ENCODE measurements around the gene LCN6. TPM values are rescaled to one million over a fixed set of nuclear protein-coding genes. Genes with fewer than 3 reads are reported as not detected.
"Not testable (repeated sequence)": the region's sequence is repeated elsewhere in the genome, so short reads cannot be mapped to it uniquely, and the experiment has no call there.

LCN6 gene, protein sequence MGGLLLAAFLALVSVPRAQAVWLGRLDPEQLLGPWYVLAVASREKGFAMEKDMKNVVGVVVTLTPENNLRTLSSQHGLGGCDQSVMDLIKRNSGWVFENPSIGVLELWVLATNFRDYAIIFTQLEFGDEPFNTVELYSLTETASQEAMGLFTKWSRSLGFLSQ
- total RNA-seq (2016; rRNA removed; fragmentation: Illumina TruSeq; extraction: Trizol) (not detected in 2 replicates), polyA plus RNA-seq (2011; rRNA removed) (not detected in 2 replicates), polyA minus RNA-seq (2011; rRNA and poly(A)+ RNA removed; ENCODE audit: low replicate concordance) (not detected in 2 replicates), Bru-seq, nascent RNA (not detected), BruChase-seq, experiment 1, labeled RNA remaining after a 6-hour chase (percentile 22 among the genes with signal in this experiment), BruChase-seq, experiment 2, labeled RNA remaining after a 2-hour chase (not detected)
- not detected in 2 replicates for total RNA-seq (2016; cell fraction: cytosol; rRNA removed; fragmentation: Illumina TruSeq; extraction: Trizol; ENCODE audit: low read depth)
- total RNA-seq (2016; cell fraction: insoluble cytoplasmic fraction; rRNA removed; fragmentation: Illumina TruSeq; extraction: Trizol): not detected in 2 replicates
- not detected in 2 replicates for total RNA-seq (2016; cell fraction: membrane; rRNA removed; fragmentation: Illumina TruSeq; extraction: Trizol)
- not detected in 2 replicates for total RNA-seq (2016; cell fraction: nucleus; rRNA removed; fragmentation: Illumina TruSeq; extraction: Trizol)
- polyA plus RNA-seq (2011; cell fraction: cytosol; rRNA removed): not detected in 2 replicates
- polyA plus RNA-seq (2011; cell fraction: nucleus; rRNA removed): not detected in 2 replicates
- polyA plus RNA-seq (2012): not detected in 2 replicates
- not detected in 2 replicates for polyA plus RNA-seq (2016; cell fraction: cytosol; fragmentation: Illumina TruSeq; extraction: Trizol; ENCODE audit: low read depth)
- polyA plus RNA-seq (2016; cell fraction: insoluble cytoplasmic fraction; fragmentation: Illumina TruSeq; extraction: Trizol; ENCODE audit: low read depth): not detected in 2 replicates
- polyA plus RNA-seq (2016; cell fraction: membrane; fragmentation: Illumina TruSeq; extraction: Trizol; ENCODE audit: low read depth): not detected in 2 replicates
- not detected in 2 replicates for polyA plus RNA-seq (2016; cell fraction: nucleus; fragmentation: Illumina TruSeq; extraction: Trizol; ENCODE audit: insufficient read depth, low read depth)
- polyA minus RNA-seq (2011; cell fraction: cytosol; rRNA and poly(A)+ RNA removed): not detected in 2 replicates
- polyA minus RNA-seq (2011; cell fraction: nucleus; rRNA and poly(A)+ RNA removed): not detected in 2 replicates
- long read RNA-seq, experiment 1: 0 reads
- long read RNA-seq, experiment 2: 0 reads

DNA sequence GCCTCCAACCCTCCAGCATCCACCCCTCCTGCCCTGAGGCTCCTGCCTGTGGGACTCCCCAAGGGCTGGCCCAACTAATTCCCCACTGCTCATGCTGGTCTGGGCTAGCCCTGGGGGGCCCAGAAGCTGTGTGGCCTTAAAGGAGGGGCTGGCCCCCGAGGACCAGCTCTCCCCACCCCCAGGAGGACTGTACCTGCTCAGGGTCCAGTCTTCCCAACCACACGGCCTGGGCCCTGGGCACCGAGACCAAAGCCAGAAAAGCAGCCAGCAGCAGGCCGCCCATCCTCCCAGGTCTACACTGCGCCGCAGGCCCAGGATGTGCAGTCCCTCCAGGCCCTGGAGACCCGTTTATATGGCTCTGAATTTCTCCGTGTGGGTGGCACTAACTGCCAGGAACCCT lies at the start of gene LCN6:
TSS of gene LCN6 (minus strand) at position 325 of the 400 bp plus-strand sequence. CDS start at position 283, 42 bp downstream.
- peaks cover 24 to 66% of the 10 kb centered on the region in 2 experiments; a peak in 4 of 5 replicates for H3K27me3 ChIP-seq (ENCODE audit: control insufficient read depth in 1 of 2, insufficient read depth in 2 of 2, low read length in 2 of 2)
- TF ChIP-seq ZNF136 (CRISPR knock-in tag; IDR thresholded peaks at IDR 0.05; ENCODE audit: low read depth): no peak
- in situ Hi-C loops (cut with HindIII; ENCODE audit: extremely low pct_ligation_motif_present, low pct_unique_long_range_greater_than_20kb) (no loop called here), intact Hi-C loops (cut with micrococcal nuclease; ENCODE audit: unreplicated experiment) (no loop called here)
- FAIRE-seq: no peak
- H3K36me3 ChIP-seq (replicated peaks in 1 of 2; ENCODE audit: control insufficient read depth in 1 of 2, insufficient read depth in 2 of 2, low read length in 2 of 2): no peaks in the 10 kb centered on the region
- no peak within 1 kb of the TSS for H3K9ac ChIP-seq (ENCODE audit: insufficient read depth, low read depth, low read length)
- H4K20me1 ChIP-seq (ENCODE audit: insufficient read depth, low read length): no peaks in the 10 kb centered on the region
- no peak for DNase-seq (ENCODE audit: low spot score)
- H3K4me1 ChIP-seq (ENCODE audit: insufficient read depth, low read length): no peaks in the 10 kb centered on the region
- BruUV-seq (replicated peaks): no TSS peak
- H3K79me2 ChIP-seq (ENCODE audit: insufficient read depth, low read length): no peaks in the 10 kb centered on the region
- no peak within 1 kb of the TSS for H3K4me3 ChIP-seq (replicated peaks in 1 of 3; ENCODE audit: insufficient read depth in 1 of 3, low read depth in 2 of 3, low read length in 3 of 3)
- peaks cover 15% of the 10 kb centered on the region for H3K9me3 ChIP-seq (ENCODE audit: low read length)
- H2AFZ ChIP-seq (ENCODE audit: low read length): no peak within 1 kb of the TSS
- ATAC-seq: no peak
- H3K4me2 ChIP-seq (ENCODE audit: low read depth, low read length): no peak within 1 kb of the TSS
- CTCF ChIA-PET (ENCODE audit: low intra/inter-chr PET ratio, low total read pairs): no interaction called here
- no peak within 1 kb of the TSS for H3K27ac ChIP-seq (ENCODE audit: extremely low read length, insufficient read depth, low read length)
- WGBS (ENCODE audit: low lambda C conversion rate): 52% methylated on average over 5 of the region's 8 CpGs
- POLR2A ChIA-PET: no interaction called here

DNA sequence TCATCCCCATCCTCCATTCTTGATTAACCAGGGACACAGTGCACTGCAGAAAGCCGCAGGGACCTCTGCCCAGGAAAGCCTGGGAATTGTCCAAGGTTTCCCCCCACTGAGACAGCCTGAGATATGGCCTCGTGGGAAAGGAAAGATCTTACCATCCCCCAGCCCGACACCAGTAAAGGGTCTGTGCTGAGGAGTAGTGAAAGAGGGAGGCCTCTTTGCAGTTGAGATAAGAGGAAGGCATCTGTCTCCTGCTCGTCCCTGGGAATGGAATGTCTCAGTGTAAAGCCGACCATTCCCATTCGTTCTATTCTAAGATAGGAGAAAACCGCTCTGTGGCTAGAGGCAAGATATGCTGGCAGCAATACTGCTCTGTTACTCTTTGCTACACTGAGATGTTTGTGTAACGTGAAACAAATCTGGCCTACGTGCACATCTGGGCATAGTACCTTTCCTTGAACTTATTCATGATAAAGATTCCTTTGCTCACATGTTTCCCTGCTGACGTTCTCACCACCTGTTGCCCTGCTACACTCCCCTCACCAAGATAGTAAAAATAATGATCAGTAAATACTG lies 48.5 kb upstream of the LCN6 start:
- H3K9me3 ChIP-seq (ENCODE audit: low read length); H3K9ac ChIP-seq (ENCODE audit: insufficient read depth, low read depth, low read length); in situ Hi-C loops (cut with HindIII; ENCODE audit: extremely low pct_ligation_motif_present, low pct_unique_long_range_greater_than_20kb); CTCF ChIA-PET (ENCODE audit: low intra/inter-chr PET ratio, low total read pairs); FAIRE-seq; H3K4me3 ChIP-seq (replicated peaks in 1 of 3; ENCODE audit: insufficient read depth in 1 of 3, low read depth in 2 of 3, low read length in 3 of 3); DNase-seq (ENCODE audit: low spot score); intact Hi-C loops (cut with micrococcal nuclease; ENCODE audit: unreplicated experiment); BruUV-seq (replicated peaks); H2AFZ ChIP-seq (ENCODE audit: low read length); H3K27me3 ChIP-seq (ENCODE audit: control insufficient read depth in 1 of 2, insufficient read depth in 2 of 2, low read length in 2 of 2); H4K20me1 ChIP-seq (ENCODE audit: insufficient read depth, low read length); ATAC-seq; POLR2A ChIA-PET; TF ChIP-seq SOX13 (CRISPR knock-in tag; conservative IDR thresholded peaks at IDR 0.05 in 1 of 2, IDR thresholded peaks at IDR 0.05 in 1 of 2): not testable (repeated sequence)
- H3K79me2 ChIP-seq (ENCODE audit: insufficient read depth, low read length): peaks cover 46% of the 10 kb centered on the region
- H3K36me3 ChIP-seq (replicated peaks in 1 of 2; ENCODE audit: control insufficient read depth in 1 of 2, insufficient read depth in 2 of 2, low read length in 2 of 2): 0 out of 5 replicates have a peak, but pooled peaks cover 0 to 12% of the 10 kb centered on the region in 2 experiments
- 6% methylated on average over 9 of the region's 10 CpGs for WGBS (ENCODE audit: low lambda C conversion rate)
- peak overlapping the region; percentile 53 for H3K27ac ChIP-seq (ENCODE audit: extremely low read length, insufficient read depth, low read length)
- peak overlapping the region; percentile 48 for H3K4me2 ChIP-seq (ENCODE audit: low read depth, low read length)
- peaks cover 79% of the 10 kb centered on the region for H3K4me1 ChIP-seq (ENCODE audit: insufficient read depth, low read length)
- TF ChIP-seq, protein P1, sequence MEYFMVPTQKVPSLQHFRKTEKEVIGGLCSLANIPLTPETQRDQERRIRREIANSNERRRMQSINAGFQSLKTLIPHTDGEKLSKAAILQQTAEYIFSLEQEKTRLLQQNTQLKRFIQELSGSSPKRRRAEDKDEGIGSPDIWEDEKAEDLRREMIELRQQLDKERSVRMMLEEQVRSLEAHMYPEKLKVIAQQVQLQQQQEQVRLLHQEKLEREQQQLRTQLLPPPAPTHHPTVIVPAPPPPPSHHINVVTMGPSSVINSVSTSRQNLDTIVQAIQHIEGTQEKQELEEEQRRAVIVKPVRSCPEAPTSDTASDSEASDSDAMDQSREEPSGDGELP (IDR thresholded peaks at IDR 0.05; ENCODE audit: borderline replicate concordance, low read depth): peak; percentile 56; the same call in 1 of the 2 replicates
- TF ChIP-seq ZBTB20 (CRISPR knock-in tag; IDR thresholded peaks at IDR 0.05; ENCODE audit: borderline replicate concordance, low read depth): peak; percentile 46; the same call in 1 of the 2 replicates
- 0 out of 2 replicates have a peak, but pooled peaks have one; percentile 45 for TF ChIP-seq ZMAT3 (CRISPR knock-in tag; conservative IDR thresholded peaks at IDR 0.05)
- peak; percentile 95 for TF ChIP-seq MED1 (CRISPR knock-in tag; IDR thresholded peaks at IDR 0.05)
- TF ChIP-seq, protein P2, sequence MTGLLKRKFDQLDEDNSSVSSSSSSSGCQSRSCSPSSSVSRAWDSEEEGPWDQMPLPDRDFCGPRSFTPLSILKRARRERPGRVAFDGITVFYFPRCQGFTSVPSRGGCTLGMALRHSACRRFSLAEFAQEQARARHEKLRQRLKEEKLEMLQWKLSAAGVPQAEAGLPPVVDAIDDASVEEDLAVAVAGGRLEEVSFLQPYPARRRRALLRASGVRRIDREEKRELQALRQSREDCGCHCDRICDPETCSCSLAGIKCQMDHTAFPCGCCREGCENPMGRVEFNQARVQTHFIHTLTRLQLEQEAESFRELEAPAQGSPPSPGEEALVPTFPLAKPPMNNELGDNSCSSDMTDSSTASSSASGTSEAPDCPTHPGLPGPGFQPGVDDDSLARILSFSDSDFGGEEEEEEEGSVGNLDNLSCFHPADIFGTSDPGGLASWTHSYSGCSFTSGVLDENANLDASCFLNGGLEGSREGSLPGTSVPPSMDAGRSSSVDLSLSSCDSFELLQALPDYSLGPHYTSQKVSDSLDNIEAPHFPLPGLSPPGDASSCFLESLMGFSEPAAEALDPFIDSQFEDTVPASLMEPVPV (CRISPR knock-in tag; IDR thresholded peaks at IDR 0.05): peak; percentile 13; the same call in 1 of the 2 replicates
- TF ChIP-seq ZNF558 (CRISPR knock-in tag; IDR thresholded peaks at IDR 0.05; ENCODE audit: borderline replicate concordance): 0 out of 2 replicates have a peak, but pooled peaks have one; percentile 35
- 0 out of 2 replicates have a peak, but pooled peaks have one; percentile 12 for TF ChIP-seq SOX13 (IDR thresholded peaks at IDR 0.05)
